Measurements from ENCODE around the gene FOCAD. TPM values are rescaled to one million over a fixed set of nuclear protein-coding genes. Genes with fewer than 3 reads are reported as not detected.

Gene FOCAD
- total and polyA plus RNA-seq, 7 donors = 7.4 to 51.5 (median 25.5) TPM

DNA sequence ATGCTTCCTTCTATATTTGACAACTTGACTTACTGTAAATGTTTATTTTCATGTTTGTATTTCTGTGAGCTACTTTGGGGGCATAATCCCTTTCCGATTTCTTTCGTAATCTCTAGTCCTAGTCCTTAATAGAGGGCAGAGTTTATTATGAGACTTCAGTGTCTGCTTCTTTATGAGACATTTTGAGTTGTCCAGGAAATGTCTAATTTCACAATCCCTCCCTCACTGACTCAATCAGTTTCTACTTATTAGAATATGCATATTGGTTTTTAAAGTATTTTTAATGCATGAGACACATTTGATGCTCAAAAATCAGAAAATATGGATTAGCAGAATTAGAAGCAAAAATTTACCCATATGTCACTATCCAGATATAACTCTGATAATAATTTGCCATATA, 160.9 kb downstream of the FOCAD start:
- Histone ChIP-seq H3K27ac (no peak overlapping the region), H3K27me3 (no peaks in the 10 kb centered on the region), H3K4me3 (no peak overlapping the region), H3K4me1 (peaks cover 0 to 17% (median 12%) of the 10 kb centered on the region in 4 donors), H3K36me3 (no peaks in the 10 kb centered on the region), H3K9me3 (no peaks in the 10 kb centered on the region)
- intact Hi-C loops (cut with DNase I) = no loop called here
- 92 to 95% methylated on average over 2 of the region's 2 CpGs for WGBS, 2 donors
- no peak for DNase-seq
- TF ChIP-seq CTCF (IDR thresholded peaks at IDR 0.05) = no peak
- no peak for TF ChIP-seq POLR2A (IDR thresholded peaks at IDR 0.05)
- TF ChIP-seq POLR2AphosphoS5 (IDR thresholded peaks at IDR 0.05) = no peak
- no peak for TF ChIP-seq EP300 (IDR thresholded peaks at IDR 0.05)

GRCh38 chr9:20848490-20848889, 164.4 kb downstream of the FOCAD start:
- Histone ChIP-seq H3K36me3 (no peaks in the 10 kb centered on the region), H3K4me1 (peaks cover 0 to 17% (median 12%) of the 10 kb centered on the region in 4 donors), H3K9me3 (no peaks in the 10 kb centered on the region), H3K4me3 (no peak overlapping the region), H3K27me3 (no peaks in the 10 kb centered on the region), H3K27ac (no peak overlapping the region)
- DNase-seq = no peak
- intact Hi-C loops (cut with DNase I) = no loop called here
- 48 to 84% methylated on average over 2 of the region's 2 CpGs for WGBS, 2 donors
- TF ChIP-seq POLR2AphosphoS5 (IDR thresholded peaks at IDR 0.05) (no peak), CTCF (IDR thresholded peaks at IDR 0.05) (no peak), POLR2A (IDR thresholded peaks at IDR 0.05) (no peak), EP300 (IDR thresholded peaks at IDR 0.05) (no peak)

GRCh38 chr9:20853866-20854265, 169.8 kb downstream of the FOCAD start:
- Histone ChIP-seq H3K27me3 (no peaks in the 10 kb centered on the region), H3K9me3 (no peaks in the 10 kb centered on the region), H3K27ac (no peak overlapping the region), H3K36me3 (no peaks in the 10 kb centered on the region), H3K4me1 (peaks cover 0 to 10% (median 5%) of the 10 kb centered on the region in 4 donors), H3K4me3 (no peak overlapping the region)
- no peak for DNase-seq
- WGBS, 2 donors = 87 to 90% methylated on average over 2 of the region's 2 CpGs
- intact Hi-C loops (cut with DNase I) = loop anchor here (10.0 kb wide), 1 partner anchor 279 kb away; no protein-coding TSS in a partner anchor
- TF ChIP-seq POLR2AphosphoS5 (IDR thresholded peaks at IDR 0.05) (no peak), EP300 (IDR thresholded peaks at IDR 0.05) (no peak), POLR2A (IDR thresholded peaks at IDR 0.05) (no peak), CTCF (IDR thresholded peaks at IDR 0.05) (no peak)

DNA sequence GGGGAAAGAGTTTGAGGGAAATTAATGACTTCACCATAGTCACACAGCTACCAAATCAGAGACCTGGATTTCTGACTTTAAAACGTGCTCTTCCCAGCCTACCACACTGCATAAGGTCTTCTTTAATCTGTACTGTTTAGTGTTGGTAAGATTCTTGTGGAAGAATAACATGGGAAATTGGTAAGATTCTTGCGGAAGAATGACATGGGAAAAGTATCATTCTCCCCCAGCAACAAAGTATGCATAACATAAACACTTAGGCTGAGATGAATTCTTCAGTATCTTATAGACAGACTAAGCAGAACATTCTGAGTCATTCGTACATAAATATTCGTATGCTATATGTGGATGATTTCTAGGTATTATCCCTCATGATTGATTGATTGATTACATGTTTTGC, 170.4 kb downstream of the FOCAD start:
- no peaks in the 10 kb centered on the region for H3K36me3 ChIP-seq
- DNase-seq = no peak
- TF ChIP-seq EP300 (IDR thresholded peaks at IDR 0.05) = no peak
- TF ChIP-seq POLR2A (IDR thresholded peaks at IDR 0.05) = no peak
- TF ChIP-seq CTCF (IDR thresholded peaks at IDR 0.05) = no peak
- TF ChIP-seq POLR2AphosphoS5 (IDR thresholded peaks at IDR 0.05) = no peak
- H3K27me3 ChIP-seq = no peaks in the 10 kb centered on the region
- no peak overlapping the region for H3K4me3 ChIP-seq
- H3K9me3 ChIP-seq = no peaks in the 10 kb centered on the region
- no peak overlapping the region for H3K27ac ChIP-seq
- H3K4me1 ChIP-seq = peaks cover 0 to 10% (median 5%) of the 10 kb centered on the region in 4 donors
- intact Hi-C loops (cut with DNase I) = loop anchor here (10.0 kb wide), 1 partner anchor 280 kb away; no protein-coding TSS in a partner anchor
- WGBS, 2 donors = 74 to 83% methylated on average over 4 of the region's 4 CpGs

DNA sequence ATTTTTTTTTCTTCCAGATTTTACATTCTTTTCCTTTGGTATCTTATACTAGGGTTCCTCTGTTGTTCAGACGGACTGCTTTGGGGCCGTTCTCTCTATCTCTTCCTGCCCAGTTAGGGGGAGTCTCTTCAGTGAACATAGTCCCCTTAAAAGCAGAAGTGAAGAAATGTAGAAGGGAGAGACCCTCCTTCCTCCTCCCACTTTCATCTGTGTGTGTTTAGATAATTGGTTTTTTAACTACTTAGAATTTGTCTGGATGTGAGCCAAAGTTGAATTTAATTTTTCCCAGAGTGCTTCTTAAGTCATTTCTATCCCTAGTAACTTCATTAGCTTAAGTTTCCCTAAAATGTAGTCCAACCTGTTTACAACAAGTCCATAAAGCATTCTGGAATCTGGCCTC, 179.9 kb downstream of the FOCAD start:
- H3K27me3 ChIP-seq = no peaks in the 10 kb centered on the region
- no peak overlapping the region for H3K4me3 ChIP-seq
- H3K36me3 ChIP-seq = no peaks in the 10 kb centered on the region
- no peaks in the 10 kb centered on the region for H3K4me1 ChIP-seq
- no peak overlapping the region for H3K27ac ChIP-seq
- WGBS, 2 donors = 72 to 89% methylated on average over 2 of the region's 2 CpGs
- TF ChIP-seq POLR2AphosphoS5 (IDR thresholded peaks at IDR 0.05) (no peak), POLR2A (IDR thresholded peaks at IDR 0.05) (no peak), EP300 (IDR thresholded peaks at IDR 0.05) (no peak), CTCF (IDR thresholded peaks at IDR 0.05) (no peak)
- intact Hi-C loops (cut with DNase I) = no loop called here
- H3K9me3 ChIP-seq = no peaks in the 10 kb centered on the region
- DNase-seq = no peak
